ENCODE data around the gene CCDC40. TPM values are rescaled to one million over a fixed set of nuclear protein-coding genes. Genes with fewer than 3 reads are reported as not detected.

CCDC40 gene
- total and polyA plus RNA-seq, 2 donors (not counting 1 experiment from before 2014, with no cell fraction given), result 0.53 to 1.5 TPM

DNA sequence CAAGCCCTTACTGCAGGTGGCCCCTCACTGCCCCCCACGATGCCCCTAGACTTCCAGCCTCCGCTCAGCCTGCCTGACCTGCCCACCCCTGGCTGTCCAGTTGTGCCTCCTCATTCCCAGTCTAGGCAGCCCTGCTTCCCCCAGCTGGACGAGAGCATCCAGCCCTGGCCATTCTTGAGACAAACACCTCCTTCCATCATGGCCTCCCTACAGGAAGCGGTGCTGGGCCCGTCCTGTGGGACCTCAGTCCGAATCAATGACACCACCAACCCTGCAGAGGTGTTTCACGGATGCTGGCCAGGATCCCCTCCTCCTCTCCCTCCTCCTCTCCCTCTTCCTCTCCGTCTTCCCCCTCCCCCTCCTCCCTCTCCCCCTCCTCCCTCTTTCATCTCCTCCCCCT is 28.3 kb downstream of the CCDC40 start:
- no peaks in the 10 kb centered on the region for H3K27me3 ChIP-seq (ENCODE audit: control insufficient read depth, insufficient read depth, low read length)
- DNase-seq (ENCODE audit: low read depth in 2 of 2), result no peak
- no peaks in the 10 kb centered on the region for H3K9me3 ChIP-seq (ENCODE audit: control insufficient read depth, insufficient read depth, low read depth, low read length)
- no peak overlapping the region for H3K27ac ChIP-seq (ENCODE audit: insufficient read depth, low read length)
- no peak overlapping the region for H3K9ac ChIP-seq (ENCODE audit: insufficient read depth, low read length)
- H3K4me1 ChIP-seq (ENCODE audit: control insufficient read depth, extremely low read depth, insufficient read depth, low read length), result peaks cover 11% of the 10 kb centered on the region
- no peak overlapping the region for H3K4me3 ChIP-seq (replicated peaks in 1 of 4; ENCODE audit: control extremely low read depth in 1 of 4, insufficient read depth in 1 of 4, low read depth in 3 of 4, low read length in 4 of 4)
- no peaks in the 10 kb centered on the region for H3K36me3 ChIP-seq (ENCODE audit: control insufficient read depth, insufficient read depth, low read length)
- H3K79me2 ChIP-seq (ENCODE audit: control insufficient read depth, insufficient read depth, low read length), result no peaks in the 10 kb centered on the region
- no peak overlapping the region for H3K4me2 ChIP-seq (ENCODE audit: extremely low read depth, insufficient read depth, low read length)
- no peaks in the 10 kb centered on the region for H4K20me1 ChIP-seq (ENCODE audit: control insufficient read depth, extremely low read depth, insufficient read depth, low read length)
- TF ChIP-seq, protein P1, sequence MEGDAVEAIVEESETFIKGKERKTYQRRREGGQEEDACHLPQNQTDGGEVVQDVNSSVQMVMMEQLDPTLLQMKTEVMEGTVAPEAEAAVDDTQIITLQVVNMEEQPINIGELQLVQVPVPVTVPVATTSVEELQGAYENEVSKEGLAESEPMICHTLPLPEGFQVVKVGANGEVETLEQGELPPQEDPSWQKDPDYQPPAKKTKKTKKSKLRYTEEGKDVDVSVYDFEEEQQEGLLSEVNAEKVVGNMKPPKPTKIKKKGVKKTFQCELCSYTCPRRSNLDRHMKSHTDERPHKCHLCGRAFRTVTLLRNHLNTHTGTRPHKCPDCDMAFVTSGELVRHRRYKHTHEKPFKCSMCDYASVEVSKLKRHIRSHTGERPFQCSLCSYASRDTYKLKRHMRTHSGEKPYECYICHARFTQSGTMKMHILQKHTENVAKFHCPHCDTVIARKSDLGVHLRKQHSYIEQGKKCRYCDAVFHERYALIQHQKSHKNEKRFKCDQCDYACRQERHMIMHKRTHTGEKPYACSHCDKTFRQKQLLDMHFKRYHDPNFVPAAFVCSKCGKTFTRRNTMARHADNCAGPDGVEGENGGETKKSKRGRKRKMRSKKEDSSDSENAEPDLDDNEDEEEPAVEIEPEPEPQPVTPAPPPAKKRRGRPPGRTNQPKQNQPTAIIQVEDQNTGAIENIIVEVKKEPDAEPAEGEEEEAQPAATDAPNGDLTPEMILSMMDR (conservative IDR thresholded peaks at IDR 0.05 in 1 of 2, IDR thresholded peaks at IDR 0.05 in 1 of 2; ENCODE audit: low read depth in 1 of 2, low read length in 2 of 2), result no peak
- no peak for TF ChIP-seq EZH2 (IDR thresholded peaks at IDR 0.05; ENCODE audit: low read length, missing control alignments)
- H2AFZ ChIP-seq (ENCODE audit: low read length), result no peak overlapping the region

DNA sequence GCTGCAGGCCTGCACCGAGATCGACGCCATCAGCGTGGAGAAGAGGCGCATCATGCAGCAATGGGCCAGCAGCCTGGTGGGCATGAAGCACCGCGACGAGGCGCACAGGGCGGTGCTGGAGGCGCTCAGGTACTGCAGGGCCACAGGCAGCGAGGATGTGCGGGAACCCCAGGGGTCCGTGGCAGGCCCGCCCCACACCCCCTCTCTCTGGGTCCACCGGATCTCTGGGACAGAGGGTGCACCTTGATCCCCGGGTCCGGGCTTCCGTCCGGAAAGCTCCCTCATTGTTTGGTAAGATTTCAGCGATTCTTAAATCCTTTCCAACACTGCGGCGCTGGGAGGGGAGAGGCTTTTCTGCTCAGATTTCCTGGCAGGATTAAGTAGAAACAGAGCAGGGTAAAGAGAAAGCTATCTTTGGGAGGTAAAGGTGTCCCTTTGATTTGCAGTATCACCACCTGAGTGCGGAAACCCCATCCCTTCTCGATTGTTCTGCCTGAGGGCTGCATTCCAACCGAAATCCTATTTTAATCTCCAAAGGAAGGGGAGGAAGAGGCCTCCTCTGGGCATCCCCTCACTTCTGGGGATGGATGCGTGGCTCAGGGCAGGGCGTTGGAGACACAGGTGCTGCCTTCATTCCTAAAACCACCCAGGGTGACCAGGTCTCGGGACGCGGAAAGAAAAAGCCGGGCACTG is 29.2 kb downstream of the CCDC40 start:
- peaks cover 17% of the 10 kb centered on the region for H3K4me1 ChIP-seq (ENCODE audit: control insufficient read depth, extremely low read depth, insufficient read depth, low read length)
- H3K9me3 ChIP-seq (ENCODE audit: control insufficient read depth, insufficient read depth, low read depth, low read length), result no peaks in the 10 kb centered on the region
- H3K27ac ChIP-seq (ENCODE audit: insufficient read depth, low read length), result no peak overlapping the region
- no peaks in the 10 kb centered on the region for H3K27me3 ChIP-seq (ENCODE audit: control insufficient read depth, insufficient read depth, low read length)
- H2AFZ ChIP-seq (ENCODE audit: low read length), result no peak overlapping the region
- H3K4me2 ChIP-seq (ENCODE audit: extremely low read depth, insufficient read depth, low read length), result no peak overlapping the region
- no peak for DNase-seq (ENCODE audit: low read depth in 2 of 2)
- H4K20me1 ChIP-seq (ENCODE audit: control insufficient read depth, extremely low read depth, insufficient read depth, low read length), result no peaks in the 10 kb centered on the region
- no peaks in the 10 kb centered on the region for H3K79me2 ChIP-seq (ENCODE audit: control insufficient read depth, insufficient read depth, low read length)
- TF ChIP-seq, protein P1 (conservative IDR thresholded peaks at IDR 0.05 in 1 of 2, IDR thresholded peaks at IDR 0.05 in 1 of 2; ENCODE audit: low read depth in 1 of 2, low read length in 2 of 2), result no peak
- TF ChIP-seq EZH2 (IDR thresholded peaks at IDR 0.05; ENCODE audit: low read length, missing control alignments), result no peak
- H3K4me3 ChIP-seq (replicated peaks in 1 of 4; ENCODE audit: control extremely low read depth in 1 of 4, insufficient read depth in 1 of 4, low read depth in 3 of 4, low read length in 4 of 4), result no peak overlapping the region
- no peak overlapping the region for H3K9ac ChIP-seq (ENCODE audit: insufficient read depth, low read length)
- no peaks in the 10 kb centered on the region for H3K36me3 ChIP-seq (ENCODE audit: control insufficient read depth, insufficient read depth, low read length)

DNA sequence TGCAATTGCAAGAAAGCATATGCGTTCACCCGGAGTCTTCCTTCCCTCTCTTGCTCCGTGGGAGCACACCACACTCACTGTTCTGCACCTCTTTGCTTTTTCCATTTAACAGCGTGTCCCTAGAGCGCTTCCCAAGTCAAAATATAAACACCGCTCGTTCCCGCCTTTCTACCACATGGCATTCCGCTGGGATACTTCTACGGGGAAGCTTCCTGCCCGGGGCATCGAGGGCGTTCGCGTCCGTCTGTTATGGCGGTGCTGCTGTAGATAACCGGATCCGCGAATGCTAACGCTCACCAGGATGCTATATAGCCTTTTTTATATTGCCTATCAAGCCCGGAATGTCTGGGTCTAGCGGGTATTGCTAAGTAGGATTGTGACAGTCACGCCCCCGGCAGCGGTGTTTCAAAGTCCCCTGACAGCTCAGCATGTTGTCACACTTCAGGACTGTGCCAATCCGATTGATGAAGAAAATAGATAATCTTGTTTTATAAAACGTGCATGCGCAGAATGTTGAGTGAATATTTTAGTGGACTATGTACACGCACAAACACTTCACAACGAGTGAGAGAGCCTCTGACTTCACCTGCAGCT is 31.0 kb downstream of the CCDC40 start:
- Histone ChIP-seq H3K4me1 (ENCODE audit: control insufficient read depth, extremely low read depth, insufficient read depth, low read length) (peaks cover 19% of the 10 kb centered on the region), H3K27ac (ENCODE audit: insufficient read depth, low read length) (no peak overlapping the region), H3K4me2 (ENCODE audit: extremely low read depth, insufficient read depth, low read length) (no peak overlapping the region), H3K79me2 (ENCODE audit: control insufficient read depth, insufficient read depth, low read length) (no peaks in the 10 kb centered on the region), H3K9ac (ENCODE audit: insufficient read depth, low read length) (no peak overlapping the region), H3K4me3 (replicated peaks in 1 of 4; ENCODE audit: control extremely low read depth in 1 of 4, insufficient read depth in 1 of 4, low read depth in 3 of 4, low read length in 4 of 4) (no peak overlapping the region), H3K27me3 (ENCODE audit: control insufficient read depth, insufficient read depth, low read length) (no peaks in the 10 kb centered on the region), H4K20me1 (ENCODE audit: control insufficient read depth, extremely low read depth, insufficient read depth, low read length) (no peaks in the 10 kb centered on the region), H3K9me3 (ENCODE audit: control insufficient read depth, insufficient read depth, low read depth, low read length) (no peaks in the 10 kb centered on the region), H2AFZ (ENCODE audit: low read length) (no peak overlapping the region), H3K36me3 (ENCODE audit: control insufficient read depth, insufficient read depth, low read length) (no peaks in the 10 kb centered on the region)
- TF ChIP-seq EZH2 (IDR thresholded peaks at IDR 0.05; ENCODE audit: low read length, missing control alignments), result no peak
- DNase-seq (ENCODE audit: low read depth in 2 of 2), result no peak

Data from fibroblast of lung (primary cell).